HepG2 (cell line): ENCODE data around the gene ASXL1. TPM values are rescaled to one million over a fixed set of nuclear protein-coding genes. Genes with fewer than 3 reads are reported as not detected.

Experiments
- CENPT ChIP-seq: sonication (generic); formaldehyde crosslinking; IDR thresholded peaks from 2 replicates; pipeline ENCODE4 v1.8.0; 2022; ENCODE audit warnings: low read depth, mild to moderate bottlenecking, moderate library complexity, missing genetic modification reagents
- CREM ChIP-seq, 2 experiments: sonication (generic) in 1 of 2; formaldehyde crosslinking in 1 of 2; IDR thresholded peaks; 2 replicates each; pipeline versions ENCODE4 v1.4.0 to v1.6.1; 2016 to 2020; ENCODE audit warnings: antibody characterized with exemption in 1 of 2, mild to moderate bottlenecking in 1 of 2, missing genetic modification reagents in 1 of 2
- DNMT3B ChIP-seq: conservative IDR thresholded peaks from 2 replicates; pipeline ENCODE4 v1.6.1; 2016; ENCODE audit warnings: missing biosample characterization, control low read depth
- FOXM1 ChIP-seq: sonication (generic); formaldehyde crosslinking; IDR thresholded peaks from 2 replicates; pipeline ENCODE4 v1.5.0; 2020; ENCODE audit warnings: missing genetic modification reagents
- HNF1A ChIP-seq, 2 experiments: sonication (generic) in 1 of 2; formaldehyde crosslinking in 1 of 2; IDR thresholded peaks; 2 replicates each; pipeline versions ENCODE4 v1.4.0 to v1.6.1; 2016 to 2020; ENCODE audit warnings: borderline replicate concordance in 1 of 2, low read depth in 1 of 2, mild to moderate bottlenecking in 1 of 2, missing genetic modification reagents in 1 of 2
- MED13 ChIP-seq: sonication (generic); formaldehyde crosslinking; IDR thresholded peaks from 2 replicates; pipeline ENCODE4 v1.5.0; 2020; ENCODE audit warnings: missing genetic modification reagents
- SCMH1 ChIP-seq: sonication (generic); formaldehyde crosslinking; IDR thresholded peaks from 2 replicates; pipeline ENCODE4 v1.9.0; 2021; ENCODE audit warnings: missing genetic modification reagents, mild to moderate bottlenecking, borderline replicate concordance
- STAT5B ChIP-seq: sonication (generic); formaldehyde crosslinking; IDR thresholded peaks from 2 replicates; pipeline ENCODE4 v1.4.0; 2020; ENCODE audit warnings: missing genetic modification reagents
- TMF1 ChIP-seq: sonication (generic); formaldehyde crosslinking; IDR thresholded peaks from 2 replicates; pipeline ENCODE4 v1.8.1; 2022; ENCODE audit warnings: low read depth, missing genetic modification reagents
- ZNF3 ChIP-seq: IDR thresholded peaks from 2 replicates; pipeline ENCODE4 v1.7.0; 2017; ENCODE audit warnings: inconsistent platforms
- ZNF674 ChIP-seq: sonication (generic); formaldehyde crosslinking; IDR thresholded peaks from 2 replicates; pipeline ENCODE4 v1.5.0; 2020; ENCODE audit warnings: low read depth, mild to moderate bottlenecking, missing genetic modification reagents
- polyA plus RNA-seq, 8 experiments: library from polyadenylated mRNA; depleted of rRNA in 3 of 8; stranded (reverse) in 7 of 8; unstranded in 1 of 8; fragments of >200 nt; fragmentation: Illumina TruSeq in 4 of 8; extraction: Trizol in 4 of 8; gene quantifications; 2 replicates each; pipeline versions ENCODE4 v1.2.1 to v1.2.3, GENCODE V29; 2011 to 2016; ENCODE audit warnings: low read depth in 4 of 8, missing spikeins in 1 of 8, mixed read lengths in 1 of 8; ENCODE audit not compliant: insufficient read depth in 1 of 8
- total RNA-seq, 5 experiments: library from RNA; depleted of rRNA; stranded (reverse); fragments of >200 nt; fragmentation: Illumina TruSeq; extraction: Trizol; gene quantifications; 2 replicates each; pipeline ENCODE4 v1.2.3, GENCODE V29; 2016; ENCODE audit warnings: low read depth in 1 of 5
- TF ChIP-seq, protein P1 (sequence below): sonication (generic); formaldehyde crosslinking; IDR thresholded peaks from 2 replicates; pipeline ENCODE4 v1.9.0; 2021; ENCODE audit warnings: missing genetic modification reagents, borderline replicate concordance
- TF ChIP-seq, protein P2 (sequence below): sonication (generic); formaldehyde crosslinking; IDR thresholded peaks from 2 replicates; pipeline ENCODE4 v1.4.0; 2020; ENCODE audit warnings: missing genetic modification reagents; ENCODE audit errors: not compliant biosample characterization
- TF ChIP-seq, protein P3 (sequence below): sonication (generic); formaldehyde crosslinking; conservative IDR thresholded peaks from 2 replicates; pipeline ENCODE4 v1.4.0; 2020; ENCODE audit warnings: missing genetic modification reagents

ASXL1 gene
- total and polyA plus RNA-seq, 2 of the 13 experiments (the other 11 are each of a cell fraction or from before 2014, with no cell fraction given): 62.1 to 74.8 TPM

- TF ChIP-seq HNF1A (IDR thresholded peaks at IDR 0.05; ENCODE audit: low read depth) (peak; percentile 32; the same call in 1 of the 2 replicates), HNF1A (CRISPR knock-in tag; IDR thresholded peaks at IDR 0.05; ENCODE audit: borderline replicate concordance) (peak; percentile 52; the same call in 1 of the 2 replicates), ZNF3 (no peak), CREM (IDR thresholded peaks at IDR 0.05) (peak; percentile 79), CREM (CRISPR knock-in tag; IDR thresholded peaks at IDR 0.05) (no peak), SCMH1 (no peak), FOXM1 (CRISPR knock-in tag) (no peak), ZNF674 (CRISPR knock-in tag) (no peak), STAT5B (CRISPR knock-in tag) (peak; percentile 35; the same call in 1 of the 2 replicates), MED13 (CRISPR knock-in tag) (no peak), DNMT3B (CRISPR knock-in tag) (no peak), CENPT (no peak), TMF1 (CRISPR knock-in tag) (no peak)
- TF ChIP-seq, protein P1, sequence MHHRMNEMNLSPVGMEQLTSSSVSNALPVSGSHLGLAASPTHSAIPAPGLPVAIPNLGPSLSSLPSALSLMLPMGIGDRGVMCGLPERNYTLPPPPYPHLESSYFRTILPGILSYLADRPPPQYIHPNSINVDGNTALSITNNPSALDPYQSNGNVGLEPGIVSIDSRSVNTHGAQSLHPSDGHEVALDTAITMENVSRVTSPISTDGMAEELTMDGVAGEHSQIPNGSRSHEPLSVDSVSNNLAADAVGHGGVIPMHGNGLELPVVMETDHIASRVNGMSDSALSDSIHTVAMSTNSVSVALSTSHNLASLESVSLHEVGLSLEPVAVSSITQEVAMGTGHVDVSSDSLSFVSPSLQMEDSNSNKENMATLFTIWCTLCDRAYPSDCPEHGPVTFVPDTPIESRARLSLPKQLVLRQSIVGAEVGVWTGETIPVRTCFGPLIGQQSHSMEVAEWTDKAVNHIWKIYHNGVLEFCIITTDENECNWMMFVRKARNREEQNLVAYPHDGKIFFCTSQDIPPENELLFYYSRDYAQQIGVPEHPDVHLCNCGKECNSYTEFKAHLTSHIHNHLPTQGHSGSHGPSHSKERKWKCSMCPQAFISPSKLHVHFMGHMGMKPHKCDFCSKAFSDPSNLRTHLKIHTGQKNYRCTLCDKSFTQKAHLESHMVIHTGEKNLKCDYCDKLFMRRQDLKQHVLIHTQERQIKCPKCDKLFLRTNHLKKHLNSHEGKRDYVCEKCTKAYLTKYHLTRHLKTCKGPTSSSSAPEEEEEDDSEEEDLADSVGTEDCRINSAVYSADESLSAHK (CRISPR knock-in tag): no peak; the same call in 1 of the 2 replicates
- TF ChIP-seq, protein P2, sequence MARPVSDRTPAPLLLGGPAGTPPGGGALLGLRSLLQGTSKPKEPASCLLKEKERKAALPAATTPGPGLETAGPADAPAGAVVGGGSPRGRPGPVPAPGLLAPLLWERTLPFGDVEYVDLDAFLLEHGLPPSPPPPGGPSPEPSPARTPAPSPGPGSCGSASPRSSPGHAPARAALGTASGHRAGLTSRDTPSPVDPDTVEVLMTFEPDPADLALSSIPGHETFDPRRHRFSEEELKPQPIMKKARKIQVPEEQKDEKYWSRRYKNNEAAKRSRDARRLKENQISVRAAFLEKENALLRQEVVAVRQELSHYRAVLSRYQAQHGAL (CRISPR knock-in tag): no peak
- TF ChIP-seq, protein P3, sequence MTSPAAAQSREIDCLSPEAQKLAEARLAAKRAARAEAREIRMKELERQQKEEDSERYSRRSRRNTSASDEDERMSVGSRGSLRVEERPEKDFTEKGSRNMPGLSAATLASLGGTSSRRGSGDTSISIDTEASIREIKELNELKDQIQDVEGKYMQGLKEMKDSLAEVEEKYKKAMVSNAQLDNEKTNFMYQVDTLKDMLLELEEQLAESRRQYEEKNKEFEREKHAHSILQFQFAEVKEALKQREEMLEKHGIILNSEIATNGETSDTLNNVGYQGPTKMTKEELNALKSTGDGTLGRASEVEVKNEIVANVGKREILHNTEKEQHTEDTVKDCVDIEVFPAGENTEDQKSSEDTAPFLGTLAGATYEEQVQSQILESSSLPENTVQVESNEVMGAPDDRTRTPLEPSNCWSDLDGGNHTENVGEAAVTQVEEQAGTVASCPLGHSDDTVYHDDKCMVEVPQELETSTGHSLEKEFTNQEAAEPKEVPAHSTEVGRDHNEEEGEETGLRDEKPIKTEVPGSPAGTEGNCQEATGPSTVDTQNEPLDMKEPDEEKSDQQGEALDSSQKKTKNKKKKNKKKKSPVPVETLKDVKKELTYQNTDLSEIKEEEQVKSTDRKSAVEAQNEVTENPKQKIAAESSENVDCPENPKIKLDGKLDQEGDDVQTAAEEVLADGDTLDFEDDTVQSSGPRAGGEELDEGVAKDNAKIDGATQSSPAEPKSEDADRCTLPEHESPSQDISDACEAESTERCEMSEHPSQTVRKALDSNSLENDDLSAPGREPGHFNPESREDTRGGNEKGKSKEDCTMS (CRISPR knock-in tag): no peak
Measured at GRCh38 chr20:32325706-32326503, 32.2 kb upstream of the ASXL1 start (continued).
